Lower lobe of right lung (tissue), 2 donors: Measurements from ENCODE around the gene PAK4. TPM values are rescaled to one million over a fixed set of nuclear protein-coding genes. Genes with fewer than 3 reads are reported as not detected.

Experiments used
- ATAC-seq, 2 donors: fragments of 200-7000 bp; cut with Tn5 transposase; one replicate each; pipeline ENCODE4 v1.9.1; 2020 to 2022; ENCODE audit warnings: mild to moderate bottlenecking in 2 of 2, moderate library complexity in 2 of 2
- DNase-seq: peaks from one replicate; pipeline ENCODE4 v3.0.0-alpha.2; 2020
- H3K27ac ChIP-seq: fragments of 200-600 bp; one replicate; pipeline ENCODE4 v1.8.0; 2022
- H3K27me3 ChIP-seq: fragments of 200-600 bp; one replicate; pipeline ENCODE4 v1.8.0; 2022; ENCODE audit warnings: low read depth
- H3K36me3 ChIP-seq: fragments of 200-600 bp; one replicate; pipeline ENCODE4 v1.8.0; 2022; ENCODE audit warnings: mild to moderate bottlenecking
- H3K4me1 ChIP-seq: fragments of 200-600 bp; one replicate; pipeline ENCODE4 v1.8.0; 2022
- H3K4me3 ChIP-seq: fragments of 200-600 bp; one replicate; pipeline ENCODE4 v1.8.0; 2022; ENCODE audit warnings: mild to moderate bottlenecking
- H3K9me3 ChIP-seq: fragments of 200-600 bp; one replicate; pipeline ENCODE4 v1.8.0; 2022
- intact Hi-C: fragments of 100-400 bp; cut with DNase I; formaldehyde crosslinking; loops from one replicate; pipeline ENCODE4 v1.11.0; 2022
- total RNA-seq: library from RNA; stranded (reverse); fragmentation: NEBNext Ultra II Directional; extraction: Animal tissue kit (Norgen Biotek cat#: 25700); gene quantifications from one replicate; pipeline ENCODE4 v1.2.1, GENCODE V29; 2021
- TF ChIP-seq, protein P1 (sequence below): fragments of 200-600 bp; IDR thresholded peaks from one replicate; pipeline ENCODE4 v1.8.0; 2022; ENCODE audit warnings: antibody characterized with exemption, mild to moderate bottlenecking
- donor health status: DM: no; HTN: yes; CAD: no; lungs with severe emphysema.

The PAK4 gene
- total RNA-seq, 1 donor from 2014 or later: 73.0 TPM

DNA sequence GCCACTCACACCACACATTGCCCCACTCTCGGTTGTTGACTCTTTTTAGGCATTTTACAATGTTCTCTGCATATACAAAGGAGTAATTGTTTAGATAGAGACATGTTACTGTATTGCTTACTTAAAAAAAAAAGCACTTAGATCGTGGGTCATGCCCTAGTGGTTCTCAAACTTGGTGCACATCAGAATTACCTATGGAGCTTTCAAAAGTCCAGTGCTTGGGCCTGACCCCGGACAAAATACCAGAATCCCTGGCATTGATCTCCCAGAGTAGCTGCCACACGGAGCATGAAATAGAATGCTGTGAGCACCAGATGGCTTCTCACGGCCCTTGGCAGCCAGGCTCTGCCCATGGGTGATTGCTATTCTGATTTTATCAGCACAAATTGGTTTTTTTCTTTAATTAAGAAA is 21.4 kb upstream of the PAK4 start:
- H3K9me3 ChIP-seq: no peaks in the 10 kb centered on the region
- no peaks in the 10 kb centered on the region for H3K36me3 ChIP-seq
- DNase-seq (no peak), ATAC-seq (no peak)
- H3K4me1 ChIP-seq: no peaks in the 10 kb centered on the region
- TF ChIP-seq, protein P1, sequence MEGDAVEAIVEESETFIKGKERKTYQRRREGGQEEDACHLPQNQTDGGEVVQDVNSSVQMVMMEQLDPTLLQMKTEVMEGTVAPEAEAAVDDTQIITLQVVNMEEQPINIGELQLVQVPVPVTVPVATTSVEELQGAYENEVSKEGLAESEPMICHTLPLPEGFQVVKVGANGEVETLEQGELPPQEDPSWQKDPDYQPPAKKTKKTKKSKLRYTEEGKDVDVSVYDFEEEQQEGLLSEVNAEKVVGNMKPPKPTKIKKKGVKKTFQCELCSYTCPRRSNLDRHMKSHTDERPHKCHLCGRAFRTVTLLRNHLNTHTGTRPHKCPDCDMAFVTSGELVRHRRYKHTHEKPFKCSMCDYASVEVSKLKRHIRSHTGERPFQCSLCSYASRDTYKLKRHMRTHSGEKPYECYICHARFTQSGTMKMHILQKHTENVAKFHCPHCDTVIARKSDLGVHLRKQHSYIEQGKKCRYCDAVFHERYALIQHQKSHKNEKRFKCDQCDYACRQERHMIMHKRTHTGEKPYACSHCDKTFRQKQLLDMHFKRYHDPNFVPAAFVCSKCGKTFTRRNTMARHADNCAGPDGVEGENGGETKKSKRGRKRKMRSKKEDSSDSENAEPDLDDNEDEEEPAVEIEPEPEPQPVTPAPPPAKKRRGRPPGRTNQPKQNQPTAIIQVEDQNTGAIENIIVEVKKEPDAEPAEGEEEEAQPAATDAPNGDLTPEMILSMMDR: no peak
- no peak overlapping the region for H3K4me3 ChIP-seq
- H3K27ac ChIP-seq: no peak overlapping the region
- intact Hi-C loops: no loop called here
- peaks cover 3% of the 10 kb centered on the region for H3K27me3 ChIP-seq

DNA sequence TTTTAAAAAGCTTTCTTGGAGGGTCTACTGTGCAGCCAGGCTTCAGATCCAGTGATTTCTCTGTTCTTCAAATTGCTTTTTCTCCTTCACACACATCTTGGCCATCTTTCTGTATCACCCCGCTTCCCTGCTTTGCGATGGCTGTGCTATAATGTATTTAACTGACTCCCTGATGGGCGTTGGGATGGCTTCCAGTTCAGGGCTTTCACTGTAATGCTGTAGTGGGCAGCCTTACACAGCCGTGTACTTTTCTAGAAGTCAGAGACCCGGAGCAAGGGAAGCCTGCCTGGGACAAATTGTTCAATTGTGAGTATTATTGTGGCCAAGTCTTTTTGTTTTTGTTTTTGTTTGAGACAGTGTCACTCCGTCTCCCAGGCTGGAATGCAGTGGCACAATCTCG is 19.4 kb upstream of the PAK4 start:
- intact Hi-C loops: no loop called here
- H3K4me1 ChIP-seq: no peaks in the 10 kb centered on the region
- no peak for ATAC-seq

GRCh38 chr19:39109641-39110040 is 15.9 kb upstream of the PAK4 start:
- Histone ChIP-seq H3K27ac (no peak overlapping the region), H3K9me3 (no peaks in the 10 kb centered on the region), H3K27me3 (peaks cover 12% of the 10 kb centered on the region), H3K4me3 (no peak overlapping the region), H3K36me3 (no peaks in the 10 kb centered on the region), H3K4me1 (no peaks in the 10 kb centered on the region)
- intact Hi-C loops: no loop called here
- TF ChIP-seq, protein P1: no peak
- ATAC-seq: no peak
- DNase-seq: no peak

More for the DNA sequence above, 19.4 kb upstream of the PAK4 start:
- Histone ChIP-seq H3K27me3 (peaks cover 5% of the 10 kb centered on the region), H3K9me3 (no peaks in the 10 kb centered on the region), H3K4me3 (no peak overlapping the region), H3K27ac (no peak overlapping the region), H3K36me3 (no peaks in the 10 kb centered on the region)
- TF ChIP-seq, protein P1: no peak
- DNase-seq: no peak

GRCh38 chr19:39110263-39110967 is 15.2 kb upstream of the PAK4 start:
- Histone ChIP-seq H3K36me3 (no peaks in the 10 kb centered on the region), H3K4me1 (no peaks in the 10 kb centered on the region), H3K9me3 (no peaks in the 10 kb centered on the region), H3K4me3 (no peak overlapping the region), H3K27ac (no peak overlapping the region), H3K27me3 (peaks cover 12% of the 10 kb centered on the region)
- peak; percentile 79 to 81 for ATAC-seq
- intact Hi-C loops: no loop called here
- peak; percentile 74 for DNase-seq
- TF ChIP-seq, protein P1: peak; percentile 76

- Histone ChIP-seq H3K4me1 (no peaks in the 10 kb centered on the region), H3K36me3 (no peaks in the 10 kb centered on the region), H3K4me3 (no peak overlapping the region), H3K27me3 (peaks cover 12% of the 10 kb centered on the region), H3K27ac (no peak overlapping the region), H3K9me3 (no peaks in the 10 kb centered on the region)
- ATAC-seq: peak in 1 of 2 donors; percentile 7
- DNase-seq: no peak
- TF ChIP-seq, protein P1: no peak
- intact Hi-C loops: no loop called here
These were observed 13.9 kb upstream of the PAK4 start for GRCh38 chr19:39111593-39112199.
